Epidermal melanocyte (primary cell): ENCODE measurements around the gene MIDN.

Source experiments
- DNase-seq: peaks from one replicate; pipeline ENCODE4 v3.0.0; 2011; ENCODE audit warnings: low spot score; ENCODE audit not compliant: insufficient read length

Gene MIDN

DNA sequence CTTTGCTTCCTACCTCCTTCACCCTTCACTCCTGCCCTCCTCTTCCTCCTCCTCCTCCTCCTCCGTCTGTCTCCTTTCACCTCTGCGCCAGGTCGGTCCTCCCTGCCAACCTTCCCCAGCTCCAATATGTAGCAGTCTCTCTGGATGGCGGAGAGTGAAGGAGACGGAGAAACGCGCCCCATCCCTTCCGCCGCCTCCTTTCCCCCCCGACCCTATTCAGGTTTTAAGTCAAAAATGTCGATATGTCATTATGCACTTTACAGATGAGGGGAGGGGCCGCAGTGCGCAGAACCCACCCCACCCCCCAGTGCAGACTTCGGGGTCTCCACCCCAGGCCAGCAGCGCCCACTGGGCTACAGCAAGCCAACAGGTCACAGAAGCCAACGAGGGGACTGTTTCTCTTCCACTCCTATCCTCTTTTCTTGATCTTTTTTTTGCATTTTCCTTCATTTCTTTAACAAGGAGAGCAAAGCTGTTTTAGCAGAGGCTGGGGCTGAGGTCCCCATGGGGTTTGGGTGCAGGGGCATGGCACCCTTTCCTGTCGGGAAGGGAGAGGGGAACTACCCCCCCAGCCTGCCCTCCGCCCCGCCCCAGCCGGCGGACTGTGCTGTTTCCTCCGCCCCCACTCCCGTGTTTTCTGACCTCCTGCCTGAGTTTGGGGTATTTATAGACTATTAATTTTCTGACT, 9.2 kb downstream of the MIDN start:
- DNase-seq, result no peak

DNA sequence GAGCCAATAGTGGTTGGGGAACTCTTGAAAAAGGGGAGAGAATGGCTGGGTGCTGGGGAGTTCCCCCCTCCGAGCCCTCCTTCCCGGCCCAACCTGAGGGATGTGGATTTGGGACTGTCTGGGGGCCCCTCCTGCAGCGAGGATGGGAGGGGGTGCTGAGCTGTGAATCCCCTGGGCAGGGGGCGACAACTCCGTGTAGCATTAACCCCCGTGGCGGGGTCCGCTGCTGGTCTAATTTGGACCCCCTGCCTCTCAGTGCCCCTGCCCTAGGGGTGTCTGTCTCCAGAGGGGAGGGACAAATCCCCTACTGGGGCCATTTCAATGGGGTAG, 9.7 kb downstream of the MIDN start:
- DNase-seq, result no peak

GRCh38 chr19:1258707-1259205, 10.4 kb downstream of the MIDN start:
- no peak for DNase-seq

DNA sequence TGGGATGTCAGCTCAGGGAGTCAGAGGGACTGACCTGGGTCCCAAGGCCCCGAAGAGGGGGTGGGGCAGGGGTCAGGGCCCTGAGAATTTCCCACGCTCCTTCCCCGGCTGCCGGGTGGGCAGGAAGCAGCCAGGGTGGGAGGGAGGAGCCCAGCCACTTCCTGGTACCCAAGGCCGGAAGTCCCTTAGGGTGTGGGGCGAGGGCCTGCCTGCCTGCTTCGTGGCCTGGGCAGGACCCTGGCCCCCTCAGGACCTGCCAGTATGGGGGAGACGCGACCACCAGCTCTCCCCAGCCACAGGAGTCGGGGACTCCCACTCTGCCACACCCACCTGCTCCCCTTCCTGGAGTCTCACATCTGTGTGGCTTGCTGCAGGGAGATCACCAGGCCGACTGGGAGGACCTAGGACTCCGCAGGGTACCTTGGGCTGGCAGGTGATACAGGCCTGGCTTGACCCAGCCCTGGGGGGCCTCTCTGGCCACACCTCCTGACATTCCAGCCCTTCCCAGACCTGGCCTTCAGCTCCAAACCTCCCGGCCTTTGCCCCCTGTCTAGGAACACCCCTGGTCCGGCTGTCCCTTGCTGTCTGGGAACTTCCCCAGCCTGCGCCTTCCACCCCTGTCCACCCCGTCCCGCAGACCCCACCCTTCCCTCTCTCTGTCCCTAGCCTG, 11.0 kb downstream of the MIDN start:
- no peak for DNase-seq

DNA sequence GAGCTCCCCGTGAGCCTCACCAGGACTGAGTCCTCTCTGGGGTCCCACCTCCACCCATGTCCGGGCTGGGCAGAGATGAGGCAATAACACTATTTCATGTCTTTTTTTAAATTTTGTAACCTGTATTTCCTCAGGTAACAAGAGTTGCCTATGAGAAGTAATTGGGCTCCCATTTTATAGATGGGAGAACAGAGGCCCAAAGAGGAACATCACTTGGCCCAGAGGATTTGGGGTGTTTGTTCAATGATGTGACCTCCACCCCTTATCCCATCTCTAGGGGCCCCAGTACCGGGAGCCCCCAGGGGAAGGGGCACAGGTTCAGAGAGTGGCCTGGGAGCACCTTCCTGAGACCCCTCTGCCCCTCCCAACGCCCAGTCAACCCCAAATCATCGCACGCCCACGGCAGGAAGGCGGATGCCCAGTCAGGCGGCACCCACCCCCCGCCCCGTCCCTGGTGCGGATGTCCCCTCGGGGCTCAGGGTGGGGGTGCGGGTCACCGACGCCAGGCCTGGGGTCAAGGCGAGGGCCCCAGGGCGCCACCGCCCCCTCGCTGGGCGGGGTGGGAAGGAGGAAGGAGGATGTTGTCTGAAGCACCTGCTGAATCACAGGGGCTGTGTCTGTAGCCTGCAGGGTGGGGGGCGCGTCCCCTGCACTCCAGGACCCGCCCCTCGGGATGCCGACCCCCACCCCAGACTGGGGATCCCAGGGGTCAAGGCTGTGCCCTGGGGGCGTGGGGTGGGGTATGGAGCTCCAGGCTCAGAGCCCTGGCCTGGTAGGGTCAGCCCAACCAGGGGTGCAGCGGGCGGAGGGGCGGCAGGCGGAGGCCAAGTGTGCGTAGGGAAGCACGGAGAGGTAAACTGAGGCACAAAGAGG, 11.7 kb downstream of the MIDN start:
- no peak for DNase-seq

DNA sequence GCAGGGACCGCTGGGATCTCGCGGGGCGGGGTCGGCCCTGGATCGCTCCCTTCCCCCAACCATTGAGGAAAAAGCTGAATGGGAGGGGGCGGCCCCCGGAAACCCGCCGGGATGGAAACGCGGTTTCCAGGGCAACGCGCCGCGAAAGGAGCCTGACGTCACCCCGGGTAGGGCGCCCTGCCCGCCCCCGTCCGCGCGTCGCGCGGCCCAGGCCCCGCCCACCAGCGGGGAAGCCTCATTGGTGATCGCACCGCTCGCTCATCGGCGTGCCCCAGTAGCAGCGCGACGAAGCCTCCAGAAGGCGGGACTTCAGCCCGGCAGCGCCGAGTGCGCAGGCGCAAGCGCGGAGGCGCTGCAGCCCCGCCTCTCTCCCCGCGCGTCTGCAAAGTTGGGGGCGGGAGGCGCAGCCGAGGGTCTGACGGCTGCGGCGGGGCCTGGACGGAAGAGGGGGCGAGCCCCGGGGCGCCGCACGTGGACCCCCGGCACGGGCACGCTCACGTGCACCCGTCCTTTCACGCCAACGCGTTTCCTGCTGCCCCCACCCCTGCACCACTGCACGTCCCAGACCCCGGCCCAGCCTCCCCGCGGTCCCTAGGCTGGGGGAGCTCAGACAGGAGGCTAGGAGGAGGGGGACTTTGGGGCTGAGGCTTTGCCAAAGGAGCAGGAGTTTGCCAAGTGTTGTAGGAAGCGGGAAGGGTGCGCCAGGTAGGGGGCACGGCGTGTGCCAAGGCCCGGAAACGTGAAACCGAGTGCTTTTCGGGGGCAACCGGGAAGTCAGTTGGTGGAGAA, 12.6 kb downstream of the MIDN start:
- DNase-seq, result peak; percentile 98

GRCh38 chr19:1261538-1261797, 13.1 kb downstream of the MIDN start:
- DNase-seq, result no peak

GRCh38 chr19:1261798-1262622, 13.6 kb downstream of the MIDN start:
- no peak for DNase-seq

DNA sequence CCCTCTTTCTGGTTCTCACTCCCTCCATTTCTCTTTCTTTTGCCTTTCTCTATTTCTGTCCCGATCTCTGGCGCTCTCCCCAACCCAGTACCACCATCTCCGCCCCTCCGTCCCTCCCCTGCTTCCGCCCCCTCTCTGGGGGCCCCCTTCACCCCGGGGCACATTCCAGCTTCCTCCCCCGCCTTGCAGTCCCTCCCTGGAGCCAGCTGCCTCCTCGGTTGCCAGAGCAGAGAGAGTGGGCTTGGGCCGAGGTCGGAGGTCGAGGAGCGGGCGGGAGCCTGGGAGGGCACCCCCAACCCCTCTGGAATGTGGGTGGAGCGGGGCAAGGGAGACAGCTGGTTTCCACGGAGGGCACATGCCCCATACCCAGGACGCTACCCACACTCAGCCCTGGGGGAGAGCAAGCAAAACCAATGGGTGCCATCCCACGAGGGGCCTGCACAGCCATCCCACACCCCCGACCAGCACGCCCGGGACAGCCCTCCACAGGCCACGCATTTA, 14.3 kb downstream of the MIDN start:
- DNase-seq, result no peak

DNA sequence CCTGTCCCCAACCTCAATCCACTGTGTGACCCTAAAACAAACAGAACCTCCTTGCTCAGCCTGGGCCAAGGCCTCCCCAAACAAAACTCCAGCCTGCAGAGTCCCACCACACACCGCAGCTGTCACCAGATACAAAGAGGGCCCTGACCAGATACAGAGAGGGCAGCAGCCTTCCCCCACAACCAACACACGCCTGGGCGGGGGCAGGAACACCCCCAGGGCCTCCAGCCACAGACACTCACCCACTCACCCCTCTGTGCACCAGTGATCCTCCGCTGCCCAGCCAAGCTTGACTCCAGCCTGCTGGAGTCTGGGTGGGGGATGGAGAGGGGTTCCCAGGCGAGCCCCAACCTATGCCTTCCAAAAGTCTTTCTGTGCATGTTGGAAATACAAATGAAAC, 14.8 kb downstream of the MIDN start:
- no peak for DNase-seq

DNA sequence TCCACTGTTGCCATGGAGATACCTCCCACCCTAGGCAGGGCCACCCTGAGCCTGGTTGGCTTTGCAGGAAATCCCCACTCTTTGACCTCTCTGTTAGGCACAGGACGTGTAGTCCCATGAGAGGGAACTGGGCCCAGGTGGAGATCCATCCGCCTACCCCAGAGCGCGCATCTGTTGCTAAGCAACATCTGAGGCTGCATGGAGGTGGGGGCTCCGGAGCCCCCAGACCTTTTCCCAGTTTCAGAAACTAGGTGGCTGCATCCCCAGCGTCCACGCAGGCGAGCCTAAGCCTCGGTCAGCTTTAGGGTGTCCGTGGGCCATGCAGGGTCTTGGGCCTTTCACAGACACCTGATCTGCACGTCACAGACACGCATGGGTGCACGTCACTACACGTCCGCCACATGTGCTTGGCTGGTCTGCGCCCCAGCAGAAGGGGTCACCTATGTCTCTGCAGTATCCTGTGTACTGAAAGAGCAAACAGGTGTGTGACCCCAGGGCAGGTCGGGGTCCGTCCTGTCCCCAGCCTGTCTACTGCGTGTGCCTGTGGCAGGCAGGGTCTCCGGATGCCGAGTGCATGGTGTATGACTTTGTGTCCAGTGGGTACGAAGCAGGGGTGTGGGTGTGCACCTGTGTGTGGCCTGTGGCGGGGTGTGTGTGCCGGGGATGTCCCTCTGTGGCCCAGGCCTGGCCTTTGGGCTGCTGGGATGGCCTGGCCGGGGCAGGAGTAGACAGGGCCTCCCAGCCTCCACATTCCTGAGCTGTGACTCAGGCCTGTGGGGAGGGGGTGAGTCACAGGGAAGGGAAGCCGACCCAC, 16.6 kb downstream of the MIDN start:
- no peak for DNase-seq

DNA sequence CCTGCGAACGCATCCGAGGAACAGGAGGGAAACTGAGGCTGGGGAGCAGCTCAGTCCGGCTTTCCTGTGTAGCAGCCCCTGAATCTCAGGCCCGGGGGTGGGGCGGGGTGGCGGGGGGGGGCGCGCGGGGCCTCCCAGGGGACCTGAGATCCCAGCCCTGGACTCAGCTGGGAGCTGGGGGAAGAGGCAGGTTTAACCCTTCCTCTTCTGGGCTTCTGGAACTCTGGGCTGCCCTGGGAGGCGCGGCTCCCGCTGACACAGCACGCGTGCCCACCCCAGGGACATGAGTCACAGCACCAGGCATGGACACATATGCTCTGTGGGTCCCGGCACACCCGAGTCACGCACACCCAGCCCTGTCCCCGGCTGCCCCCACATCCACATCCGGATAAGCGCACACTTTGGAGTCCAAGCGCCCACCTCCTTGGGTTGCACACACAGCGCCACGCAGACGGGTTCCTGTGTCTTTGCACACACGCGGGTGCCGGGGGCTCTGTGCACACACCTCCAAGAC, 17.3 kb downstream of the MIDN start:
- DNase-seq, result peak; percentile 82

- DNase-seq, result peak; percentile 91
These were observed 17.9 kb downstream of the MIDN start for GRCh38 chr19:1266129-1266915.

DNA sequence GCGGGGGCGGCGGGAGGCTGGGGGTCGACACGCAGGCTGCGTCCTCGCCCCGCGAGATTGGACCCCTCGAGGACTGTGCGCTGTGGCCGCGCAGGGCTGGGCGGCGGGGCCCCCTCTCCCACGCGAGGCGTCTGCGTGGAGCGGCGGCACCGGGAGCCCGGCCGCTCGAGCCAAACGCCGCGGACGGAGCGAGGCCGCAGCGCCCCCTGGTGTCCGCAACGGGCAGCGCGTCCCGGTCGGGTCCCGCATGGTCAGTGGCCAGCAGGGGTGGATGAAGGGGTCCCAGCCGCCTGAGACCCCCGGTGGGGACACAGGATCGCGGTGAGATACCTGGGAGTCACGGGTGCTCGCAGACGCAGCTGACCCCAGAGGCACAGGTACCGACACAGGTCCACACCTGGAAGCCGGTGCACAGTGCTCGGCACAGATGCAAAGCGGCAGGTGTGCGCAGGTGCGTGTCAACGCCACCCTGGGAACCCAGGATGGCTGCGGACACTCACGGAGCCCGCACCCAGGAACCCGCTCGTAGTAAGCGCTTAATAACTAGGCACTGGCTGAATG, 18.6 kb downstream of the MIDN start:
- DNase-seq, result no peak

GRCh38 chr19:1267477-1268225, 19.3 kb downstream of the MIDN start:
- no peak for DNase-seq

GRCh38 chr19:1268226-1269064, 20.1 kb downstream of the MIDN start:
- no peak for DNase-seq

DNA sequence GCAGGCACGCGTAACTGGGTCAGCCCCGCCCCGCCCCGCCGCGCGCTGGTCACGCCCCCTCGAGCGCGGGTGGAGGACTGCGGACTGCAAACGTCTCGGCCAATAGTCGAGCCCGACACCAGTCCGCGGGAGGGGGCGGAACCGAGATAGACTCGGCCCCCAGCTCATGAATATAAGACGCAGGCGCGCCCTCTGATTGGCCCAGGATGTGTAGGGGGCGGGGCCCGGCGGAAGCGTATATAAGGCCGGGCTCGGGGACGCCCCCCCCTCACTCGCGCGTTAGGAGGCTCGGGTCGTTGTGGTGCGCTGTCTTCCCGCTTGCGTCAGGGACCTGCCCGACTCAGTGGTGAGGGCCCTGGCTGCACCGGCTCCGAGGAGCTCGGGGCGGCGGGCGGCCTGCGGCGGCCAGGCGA, 20.7 kb downstream of the MIDN start, which contains the start of gene CIRBP:
CIRBP (plus strand) TSS at position 268 of the 413 bp plus-strand sequence. CDS start 1,602 bp downstream, outside the sequence.
- peak; percentile 99 for DNase-seq
